H1 (cell line): ENCODE results near the gene FAT1. TPM values are rescaled to one million over a fixed set of nuclear protein-coding genes. Genes with fewer than 3 reads are reported as not detected.

Experiments
- CTCF ChIA-PET: fragments of 300-600 bp; sonication (Branson Sonifier 250); formaldehyde crosslinking; loops from one replicate; lab custom pipeline; 2021; ENCODE audit not compliant: partially characterized antibody; lab: Charles Lee
- POLR2A ChIA-PET: fragments of 300-600 bp; sonication (Branson Sonifier 250); formaldehyde crosslinking; loops from one replicate; lab custom pipeline; 2021; ENCODE audit warnings: inconsistent platforms; ENCODE audit not compliant: partially characterized antibody; lab: Charles Lee
- DNase-seq, 2 experiments: peaks; one replicate each; pipeline versions ENCODE4 v3.0.0 to v3.0.0-alpha.2; 2010 to 2022; ENCODE audit warnings: low spot score in 2 of 2, low read depth in 1 of 2, mixed read lengths in 1 of 2
- FAIRE-seq: peaks from 2 replicates; lab custom pipeline; 2011; peaks lifted over from hg19 to GRCh38; lab: Jason Lieb, UNC
- H2AFZ ChIP-seq: 2 replicates; pipeline ENCODE4 v1.8.1; 2012; ENCODE audit warnings: low read length, inconsistent platforms
- H2AK5ac ChIP-seq: 2 replicates; pipeline ENCODE4 v1.6.1; 2013; ENCODE audit warnings: low read depth, low read length
- H2BK120ac ChIP-seq: replicated peaks from 2 replicates; pipeline ENCODE3; 2013; ENCODE audit warnings: low read depth, low read length, inconsistent platforms
- H2BK12ac ChIP-seq: 2 replicates; pipeline ENCODE4 v1.6.1; 2013; ENCODE audit warnings: low read depth, low read length
- H2BK15ac ChIP-seq: 2 replicates; pipeline ENCODE4 v1.6.1; 2013; ENCODE audit warnings: low read length
- H2BK20ac ChIP-seq: 2 replicates; pipeline ENCODE4 v1.6.1; 2013; ENCODE audit warnings: low read length
- H2BK5ac ChIP-seq: 2 replicates; pipeline ENCODE4 v1.6.1; 2013; ENCODE audit warnings: low read depth, low read length
- H3K14ac ChIP-seq: 2 replicates; pipeline ENCODE4 v1.6.1; 2013; ENCODE audit warnings: inconsistent platforms; ENCODE audit not compliant: insufficient read length
- H3K18ac ChIP-seq: 2 replicates; pipeline ENCODE4 v1.6.1; 2013; ENCODE audit warnings: low read length; ENCODE audit errors: extremely low read depth
- H3K23ac ChIP-seq: 2 replicates; pipeline ENCODE4 v1.6.1; 2013; ENCODE audit warnings: inconsistent platforms; ENCODE audit not compliant: insufficient read length
- H3K23me2 ChIP-seq: 2 replicates; pipeline ENCODE4 v1.6.1; 2013; ENCODE audit warnings: low read depth, low read length
- H3K27ac ChIP-seq: 2 replicates; pipeline ENCODE4 v1.6.1; 2011; ENCODE audit warnings: low read depth, low read length, inconsistent platforms
- H3K27me3 ChIP-seq, 4 experiments: replicated peaks in 1 of 4; 1 replicate in 1 of 4; 2 replicates in 3 of 4; pipeline versions ENCODE4 v1.6.1 to v1.8.1; 2011 to 2013; ENCODE audit warnings: low read length in 3 of 4, mild to moderate bottlenecking in 3 of 4, inconsistent platforms in 2 of 4, mixed read lengths in 2 of 4, moderate library complexity in 1 of 4; ENCODE audit not compliant: control insufficient read depth in 3 of 4, insufficient read depth in 3 of 4; ENCODE audit errors: extremely low read depth in 1 of 4
- H3K36me3 ChIP-seq, 4 experiments: 2 replicates each; pipeline versions ENCODE4 v1.6.1 to v1.8.1; 2011 to 2013; ENCODE audit warnings: mild to moderate bottlenecking in 4 of 4, low read length in 3 of 4, moderate library complexity in 2 of 4, control low read depth in 1 of 4, inconsistent platforms in 1 of 4; ENCODE audit not compliant: insufficient read depth in 4 of 4, control insufficient read depth in 2 of 4
- H3K4ac ChIP-seq: replicated peaks from 2 replicates; pipeline ENCODE3; 2013; ENCODE audit warnings: low read length, low read depth, mixed read lengths, inconsistent platforms; ENCODE audit not compliant: insufficient read length
- H3K4me1 ChIP-seq, 4 experiments: replicated peaks in 1 of 4; 1 replicate in 1 of 4; 2 replicates in 3 of 4; pipeline versions ENCODE4 v1.6.1 to v1.8.1; 2011 to 2013; ENCODE audit warnings: low read length in 3 of 4, inconsistent platforms in 2 of 4, mixed read lengths in 1 of 4; ENCODE audit not compliant: insufficient read depth in 4 of 4, control insufficient read depth in 3 of 4
- H3K4me2 ChIP-seq, 2 experiments: 2 replicates each; pipeline versions ENCODE4 v1.6.1 to v1.8.1; 2011 to 2013; ENCODE audit warnings: low read depth in 2 of 2, low read length in 2 of 2, control low read depth in 1 of 2, inconsistent platforms in 1 of 2, mild to moderate bottlenecking in 1 of 2; ENCODE audit not compliant: insufficient read depth in 1 of 2
- H3K4me3 ChIP-seq, 4 experiments: fragments of 200-600, 300-600 bp in 1 of 4; sonication (generic), shearing (Covaris generic), sonication (Bioruptor Twin) in 1 of 4; 2 replicates each; pipeline versions ENCODE4 v1.5.1 to v1.8.1; 2011 to 2016; ENCODE audit warnings: low read length in 4 of 4, low read depth in 3 of 4, control low read depth in 2 of 4, inconsistent platforms in 2 of 4, mild to moderate bottlenecking in 2 of 4, mixed read lengths in 1 of 4, moderate library complexity in 1 of 4; ENCODE audit not compliant: insufficient read depth in 2 of 4; ENCODE audit errors: extremely low read depth in 1 of 4
- H3K56ac ChIP-seq: replicated peaks from 2 replicates; pipeline ENCODE3; 2013; ENCODE audit warnings: low read depth, mild to moderate bottlenecking, mixed read lengths, low read length, inconsistent platforms; ENCODE audit not compliant: insufficient read length
- H3K79me1 ChIP-seq: 2 replicates; pipeline ENCODE4 v1.6.1; 2013; ENCODE audit warnings: low read depth, low read length, control low read depth
- H3K79me2 ChIP-seq, 2 experiments: 2 replicates each; pipeline versions ENCODE4 v1.6.1 to v1.8.1; 2012 to 2013; ENCODE audit warnings: low read length in 2 of 2, mild to moderate bottlenecking in 2 of 2, inconsistent platforms in 1 of 2; ENCODE audit not compliant: insufficient read depth in 2 of 2, control insufficient read depth in 1 of 2
- H3K9ac ChIP-seq, 4 experiments: replicated peaks in 1 of 4; 1 replicate in 1 of 4; 2 replicates in 3 of 4; pipeline versions ENCODE4 v1.6.1 to v1.8.1; 2011 to 2013; ENCODE audit warnings: low read depth in 3 of 4, low read length in 3 of 4, control low read depth in 2 of 4, mild to moderate bottlenecking in 2 of 4, moderate library complexity in 2 of 4, inconsistent platforms in 1 of 4; ENCODE audit errors: extremely low read depth in 1 of 4
- H3K9me3 ChIP-seq, 2 experiments: 2 replicates each; pipeline versions ENCODE4 v1.6.1 to v1.8.1; 2012 to 2013; ENCODE audit warnings: mild to moderate bottlenecking in 2 of 2, moderate library complexity in 2 of 2, control low read depth in 1 of 2, inconsistent platforms in 1 of 2, low read depth in 1 of 2, low read length in 1 of 2, mixed read lengths in 1 of 2; ENCODE audit not compliant: insufficient read depth in 2 of 2
- H4K20me1 ChIP-seq, 2 experiments: replicated peaks in 1 of 2; 2 replicates each; pipeline versions ENCODE3 to v1.8.1; 2011 to 2013; ENCODE audit warnings: inconsistent platforms in 2 of 2, low read length in 2 of 2, mild to moderate bottlenecking in 1 of 2; ENCODE audit not compliant: insufficient read depth in 2 of 2, control insufficient read depth in 1 of 2
- H4K5ac ChIP-seq: 2 replicates; pipeline ENCODE4 v1.6.1; 2013; ENCODE audit warnings: low read length, low read depth, mixed read lengths, inconsistent platforms; ENCODE audit not compliant: insufficient read length
- H4K8ac ChIP-seq: 2 replicates; pipeline ENCODE4 v1.8.0; 2013; ENCODE audit warnings: mild to moderate bottlenecking, moderate library complexity, low read length, inconsistent platforms; ENCODE audit not compliant: insufficient read depth; ENCODE audit errors: extremely low read depth
- H4K91ac ChIP-seq: replicated peaks from 2 replicates; pipeline ENCODE3; 2013; ENCODE audit warnings: low read length, mixed read lengths, inconsistent platforms; ENCODE audit not compliant: insufficient read length
- BCL11A ChIP-seq, 2 experiments: IDR thresholded peaks; one replicate each; pipeline ENCODE4 v1.6.1; 2011; ENCODE audit warnings: low read depth in 2 of 2, low read length in 2 of 2, mild to moderate bottlenecking in 2 of 2
- SIX5 ChIP-seq: IDR thresholded peaks from 2 replicates; pipeline ENCODE4 v1.6.1; 2011; ENCODE audit warnings: mild to moderate bottlenecking, low read depth, low read length
- WGBS, 2 experiments: shearing (Covaris generic) in 1 of 2; methylation state at CpG; one replicate each; pipeline versions ENCODE4 v1.1.6 to v1.1.7; 2013 to 2015; ENCODE audit warnings: low lambda C conversion rate in 2 of 2, mixed read lengths in 2 of 2, inconsistent platforms in 1 of 2, low coverage in 1 of 2, missing lambda C conversion rate in 1 of 2; ENCODE audit not compliant: insufficient replicate concordance in 2 of 2, insufficient coverage in 1 of 2, insufficient read length in 1 of 2; ENCODE audit errors: extremely low coverage in 1 of 2, missing lambda C conversion rate in 1 of 2; 5-methylcytosine and 5-hydroxymethylcytosine counted together
- polyA plus RNA-seq, 7 experiments: library from polyadenylated mRNA; depleted of rRNA in 3 of 7; stranded (reverse) in 5 of 7; unstranded in 2 of 7; fragments of >200 nt in 5 of 7; fragments of 200-250 nt in 2 of 7; gene quantifications; 1 replicate in 5 of 7; 2 replicates in 1 of 7; 4 replicates in 1 of 7; pipeline versions ENCODE4 v1.2.1 to v1.2.3, GENCODE V29; 2011 to 2013; ENCODE audit warnings: missing spikeins in 2 of 7, mixed read lengths in 2 of 7
- total RNA-seq: library from RNA; stranded (reverse); fragmentation: NEBNext Ultra II Directional; extraction: Animal tissue kit (Norgen Biotek cat#: 25700); gene quantifications from 2 replicates; pipeline ENCODE4 v1.2.1, GENCODE V29; 2021

The FAT1 gene
- total and polyA plus RNA-seq, 2 of the 8 experiments (the other 6 are each of a cell fraction or from before 2014, with no cell fraction given): 94.4 to 137 TPM

GRCh38 chr4:186772936-186773487 is 49.4 kb upstream of the FAT1 start:
- Histone ChIP-seq H2AFZ (no peak overlapping the region), H3K9me3 (no peaks in the 10 kb centered on the region), H2BK15ac (no peak overlapping the region), H3K4me2 (no peak overlapping the region), H3K4me1 (no peaks in the 10 kb centered on the region; a peak in 1 of 7 replicates), H3K27me3 (no peaks in the 10 kb centered on the region), H3K27ac (no peak overlapping the region), H4K20me1 (no peaks in the 10 kb centered on the region), H2AK5ac (no peak overlapping the region), H3K56ac (no peak overlapping the region), H3K4me3 (no peak overlapping the region), H3K18ac (no peak overlapping the region), H2BK12ac (no peak overlapping the region), H4K91ac (no peak overlapping the region), H3K36me3 (no peaks in the 10 kb centered on the region), H3K79me1 (no peaks in the 10 kb centered on the region), H4K8ac (no peak overlapping the region), H3K79me2 (no peaks in the 10 kb centered on the region), H2BK20ac (no peak overlapping the region), H4K5ac (no peak overlapping the region), H3K23me2 (no peaks in the 10 kb centered on the region), H2BK5ac (no peak overlapping the region), H3K4ac (no peak overlapping the region), H3K14ac (no peak overlapping the region), H2BK120ac (no peak overlapping the region), H3K9ac (no peak overlapping the region), H3K23ac (no peak overlapping the region)
- FAIRE-seq (no peak), DNase-seq (no peak)
- ChIA-PET CTCF (no interaction called here), POLR2A (no interaction called here)
- WGBS, 2 experiments: 90% methylated on average over 12 of the region's 12 CpGs; no CpG with 5 or more reads in 1 of the 2 experiments
- no peak for TF ChIP-seq BCL11A (IDR thresholded peaks at IDR 0.05; ENCODE audit: low read depth in 2 of 2, low read length in 2 of 2)
- TF ChIP-seq SIX5: no peak
